ENCODE results near the gene CHD1.
A peak's percentile ranks its signal among the peaks of the same experiment; 100 is the strongest.
"Not testable (repeated sequence)": the region's sequence is repeated elsewhere in the genome, so short reads cannot be mapped to it uniquely, and the experiment has no call there.

Gene CHD1

GRCh38 chr5:98928873-98929709 is at the start of gene CHD1:
TSS of gene CHD1 (minus strand) at chr5:98929007. CDS start at chr5:98926386, 2,621 bp downstream.
- DNase-seq = peak; percentile 96

- no peak for DNase-seq
Observed at GRCh38 chr5:98978528-98978927, 49.7 kb upstream of the CHD1 start.

GRCh38 chr5:98977723-98978122 is 48.9 kb upstream of the CHD1 start:
- DNase-seq = no peak

GRCh38 chr5:98975682-98976407 is 47.0 kb upstream of the CHD1 start:
- no peak for DNase-seq

GRCh38 chr5:98975223-98975622 is 46.4 kb upstream of the CHD1 start:
- DNase-seq = no peak

- no peak for DNase-seq
Observed at GRCh38 chr5:98969400-98969799, 40.6 kb upstream of the CHD1 start.

- DNase-seq = no peak
Observed at GRCh38 chr5:98968056-98968564, 39.3 kb upstream of the CHD1 start.

GRCh38 chr5:98965226-98965625 is 36.4 kb upstream of the CHD1 start:
- DNase-seq = no peak

- no peak for DNase-seq
Observed at GRCh38 chr5:98964621-98965020, 35.8 kb upstream of the CHD1 start.

GRCh38 chr5:98963019-98963418 is 34.2 kb upstream of the CHD1 start:
- no peak for DNase-seq

- no peak for DNase-seq
Observed at GRCh38 chr5:98962587-98962986, 33.8 kb upstream of the CHD1 start.

- DNase-seq = no peak
Observed at GRCh38 chr5:98961665-98962344, 33.0 kb upstream of the CHD1 start.

- DNase-seq = no peak
Observed at GRCh38 chr5:98957307-98957706, 28.5 kb upstream of the CHD1 start.

- not testable (repeated sequence) for DNase-seq
Observed at GRCh38 chr5:98955888-98956287, 27.1 kb upstream of the CHD1 start.

- DNase-seq = not testable (repeated sequence)
Observed at GRCh38 chr5:98955471-98955870, 26.7 kb upstream of the CHD1 start.

- DNase-seq = no peak
Observed at GRCh38 chr5:98954392-98955028, 25.7 kb upstream of the CHD1 start.

- DNase-seq = no peak
Observed at GRCh38 chr5:98942847-98943246, 14.0 kb upstream of the CHD1 start.

- DNase-seq = no peak
Observed at GRCh38 chr5:98941131-98941883, 12.5 kb upstream of the CHD1 start.

- DNase-seq = no peak
Observed at GRCh38 chr5:98940581-98940980, 11.8 kb upstream of the CHD1 start.

- no peak for DNase-seq
Observed at GRCh38 chr5:98938464-98938863, 9.7 kb upstream of the CHD1 start.

- no peak for DNase-seq
Observed at GRCh38 chr5:98936948-98937715, 8.3 kb upstream of the CHD1 start.
